Pons (tissue), 1 donor: ENCODE results near the gene PPM1N.

ENCODE experiments used
- DNase-seq: peaks from one replicate; pipeline ENCODE4 v3.0.0-alpha.2; 2016; ENCODE audit warnings: low spot score

Gene PPM1N

GRCh38 chr19:45492137-45492626 lies 6.1 kb upstream of the PPM1N start:
- DNase-seq: no peak

GRCh38 chr19:45492627-45493470 lies 5.4 kb upstream of the PPM1N start:
- DNase-seq: no peak

GRCh38 chr19:45494261-45494916 lies 3.9 kb upstream of the PPM1N start:
- no peak for DNase-seq

- no peak for DNase-seq
Measured at GRCh38 chr19:45495178-45495577, 3.1 kb upstream of the PPM1N start.

- no peak for DNase-seq
Measured at GRCh38 chr19:45496349-45496953, 1.8 kb upstream of the PPM1N start.

GRCh38 chr19:45497791-45498190 lies 452 bp upstream of the PPM1N start:
- no peak for DNase-seq

- DNase-seq: no peak
Measured at GRCh38 chr19:45499196-45500180, 1.2 kb downstream of the PPM1N start.

- DNase-seq: no peak
Measured at GRCh38 chr19:45500918-45501729, 2.9 kb downstream of the PPM1N start.

GRCh38 chr19:45501730-45502014 lies 3.4 kb downstream of the PPM1N start:
- no peak for DNase-seq

- DNase-seq: no peak
Measured at GRCh38 chr19:45502111-45502510, 3.9 kb downstream of the PPM1N start.

- DNase-seq: no peak
Measured at GRCh38 chr19:45503909-45504308, 5.7 kb downstream of the PPM1N start.

GRCh38 chr19:45505151-45505995 lies 7.1 kb downstream of the PPM1N start:
- no peak for DNase-seq

GRCh38 chr19:45505996-45506245 lies 7.7 kb downstream of the PPM1N start:
- no peak for DNase-seq

GRCh38 chr19:45506246-45506988 lies 8.2 kb downstream of the PPM1N start:
- DNase-seq: peak; percentile 83

GRCh38 chr19:45506989-45507871 lies 9.0 kb downstream of the PPM1N start, which contains the start of gene VASP:
TSS of gene VASP (plus strand) at chr19:45507479. CDS start at chr19:45507772, 293 bp downstream.
- DNase-seq: peak; percentile 71

- DNase-seq: no peak
Measured at GRCh38 chr19:45507872-45508416, 9.7 kb downstream of the PPM1N start.

GRCh38 chr19:45508417-45508860 lies 10.2 kb downstream of the PPM1N start:
- DNase-seq: no peak
